HL-60 (cell line): Measurements from ENCODE around the gene F13B.

Source experiments
- CTCF ChIP-seq: IDR thresholded peaks from one replicate; pipeline ENCODE4 v1.5.1; 2011; ENCODE audit warnings: low read length, control low read depth, inconsistent platforms; ENCODE audit not compliant: insufficient read depth
- GABPA ChIP-seq: IDR thresholded peaks from 2 replicates; pipeline ENCODE4 v1.6.1; 2012; ENCODE audit warnings: low read depth
- POLR2AphosphoS5 ChIP-seq: IDR thresholded peaks from 2 replicates; pipeline ENCODE4 v1.6.1; 2012; ENCODE audit warnings: low read depth
- SPI1 ChIP-seq: IDR thresholded peaks from 2 replicates; pipeline ENCODE4 v1.6.1; 2012; ENCODE audit warnings: low read depth, mild to moderate bottlenecking, borderline replicate concordance
- TF ChIP-seq, protein P1 (sequence below): IDR thresholded peaks from 2 replicates; pipeline ENCODE4 v1.6.1; 2012; ENCODE audit warnings: low read depth; ENCODE audit not compliant: insufficient replicate concordance

DNA sequence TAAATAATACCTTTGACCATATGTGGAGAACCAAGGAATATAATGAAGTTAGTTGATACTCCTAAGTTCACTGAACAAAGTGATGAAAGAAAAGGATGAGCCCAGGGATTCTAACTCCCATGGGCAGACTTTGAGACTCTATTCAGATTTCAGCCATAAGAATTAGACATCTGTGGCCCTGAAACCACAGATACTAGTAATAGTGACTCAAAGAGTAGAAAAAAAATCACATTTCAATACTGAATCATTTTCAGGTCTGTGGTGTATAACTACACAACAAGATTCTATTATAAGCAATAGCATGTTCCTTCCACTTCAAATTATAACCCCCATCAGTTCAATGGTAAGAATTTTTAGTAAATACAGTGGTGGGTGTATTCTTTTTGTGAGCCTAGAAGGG is 16.4 kb upstream of the F13B start:
- TF ChIP-seq CTCF (no peak), POLR2AphosphoS5 (no peak), SPI1 (no peak), GABPA (no peak)
- TF ChIP-seq, protein P1, sequence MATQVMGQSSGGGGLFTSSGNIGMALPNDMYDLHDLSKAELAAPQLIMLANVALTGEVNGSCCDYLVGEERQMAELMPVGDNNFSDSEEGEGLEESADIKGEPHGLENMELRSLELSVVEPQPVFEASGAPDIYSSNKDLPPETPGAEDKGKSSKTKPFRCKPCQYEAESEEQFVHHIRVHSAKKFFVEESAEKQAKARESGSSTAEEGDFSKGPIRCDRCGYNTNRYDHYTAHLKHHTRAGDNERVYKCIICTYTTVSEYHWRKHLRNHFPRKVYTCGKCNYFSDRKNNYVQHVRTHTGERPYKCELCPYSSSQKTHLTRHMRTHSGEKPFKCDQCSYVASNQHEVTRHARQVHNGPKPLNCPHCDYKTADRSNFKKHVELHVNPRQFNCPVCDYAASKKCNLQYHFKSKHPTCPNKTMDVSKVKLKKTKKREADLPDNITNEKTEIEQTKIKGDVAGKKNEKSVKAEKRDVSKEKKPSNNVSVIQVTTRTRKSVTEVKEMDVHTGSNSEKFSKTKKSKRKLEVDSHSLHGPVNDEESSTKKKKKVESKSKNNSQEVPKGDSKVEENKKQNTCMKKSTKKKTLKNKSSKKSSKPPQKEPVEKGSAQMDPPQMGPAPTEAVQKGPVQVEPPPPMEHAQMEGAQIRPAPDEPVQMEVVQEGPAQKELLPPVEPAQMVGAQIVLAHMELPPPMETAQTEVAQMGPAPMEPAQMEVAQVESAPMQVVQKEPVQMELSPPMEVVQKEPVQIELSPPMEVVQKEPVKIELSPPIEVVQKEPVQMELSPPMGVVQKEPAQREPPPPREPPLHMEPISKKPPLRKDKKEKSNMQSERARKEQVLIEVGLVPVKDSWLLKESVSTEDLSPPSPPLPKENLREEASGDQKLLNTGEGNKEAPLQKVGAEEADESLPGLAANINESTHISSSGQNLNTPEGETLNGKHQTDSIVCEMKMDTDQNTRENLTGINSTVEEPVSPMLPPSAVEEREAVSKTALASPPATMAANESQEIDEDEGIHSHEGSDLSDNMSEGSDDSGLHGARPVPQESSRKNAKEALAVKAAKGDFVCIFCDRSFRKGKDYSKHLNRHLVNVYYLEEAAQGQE = no peak
